GM23338 (cell line): ENCODE measurements around the gene PEX10.

Experiments
- EZH2 ChIP-seq: fragments of 200-600 bp; sonication (generic); IDR thresholded peaks from one replicate; pipeline ENCODE4 v1.8.0; 2017; ENCODE audit warnings: antibody characterized with exemption, mild to moderate bottlenecking, low read depth; ENCODE audit not compliant: unreplicated experiment
- EZH2phosphoT487 ChIP-seq: fragments of 200-600 bp; sonication (generic); IDR thresholded peaks from one replicate; pipeline ENCODE4 v1.8.1; 2018; ENCODE audit warnings: antibody characterized with exemption; ENCODE audit not compliant: unreplicated experiment
- POLR2AphosphoS5 ChIP-seq: IDR thresholded peaks from 2 replicates; pipeline ENCODE4 v1.6.1; 2016; ENCODE audit warnings: antibody characterized with exemption, low read depth
- ZNF114 ChIP-seq: fragments of 250-450 bp; sonication (Bioruptor Pico); IDR thresholded peaks from 2 replicates; pipeline ENCODE4 v1.5.0; 2020; ENCODE audit warnings: mild to moderate bottlenecking, moderate library complexity
- TF ChIP-seq, protein P1 (sequence below), 2 experiments: fragments of 200-600 bp in 1 of 2; sonication (generic) in 1 of 2; conservative IDR thresholded peaks; 2 replicates each; pipeline versions ENCODE4 v1.5.1 to v1.6.1; 2016 to 2017; ENCODE audit warnings: antibody characterized with exemption in 2 of 2, low read depth in 2 of 2, mild to moderate bottlenecking in 2 of 2, moderate library complexity in 1 of 2
- TF ChIP-seq, protein P2 (sequence below): IDR thresholded peaks from one replicate; pipeline ENCODE4 v1.6.1; 2018; ENCODE audit warnings: antibody characterized with exemption; ENCODE audit not compliant: unreplicated experiment
- TF ChIP-seq, protein P3 (sequence below): IDR thresholded peaks from 2 replicates; pipeline ENCODE4 v1.6.1; 2016; ENCODE audit warnings: antibody characterized with exemption

DNA sequence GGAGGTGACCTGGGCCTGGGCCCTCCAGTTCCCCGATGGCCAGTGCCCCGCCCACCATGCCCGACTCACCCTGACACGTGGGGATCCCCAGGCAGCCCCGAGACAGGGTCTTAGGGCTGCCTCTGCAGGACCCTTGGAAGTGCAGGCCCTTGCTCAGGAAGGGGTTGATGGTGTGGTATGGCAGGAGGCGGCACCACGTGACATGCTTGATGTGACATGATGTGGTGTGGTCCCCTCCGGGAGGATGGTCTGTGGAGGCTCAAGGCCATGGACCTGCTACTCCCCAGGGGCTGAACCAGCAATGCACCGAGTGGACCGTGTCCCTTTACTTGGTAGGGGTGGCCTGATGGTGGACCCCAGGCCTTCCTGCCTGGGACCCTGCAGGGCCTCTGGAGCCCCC is 41.9 kb upstream of the PEX10 start:
- TF ChIP-seq, protein P1, sequence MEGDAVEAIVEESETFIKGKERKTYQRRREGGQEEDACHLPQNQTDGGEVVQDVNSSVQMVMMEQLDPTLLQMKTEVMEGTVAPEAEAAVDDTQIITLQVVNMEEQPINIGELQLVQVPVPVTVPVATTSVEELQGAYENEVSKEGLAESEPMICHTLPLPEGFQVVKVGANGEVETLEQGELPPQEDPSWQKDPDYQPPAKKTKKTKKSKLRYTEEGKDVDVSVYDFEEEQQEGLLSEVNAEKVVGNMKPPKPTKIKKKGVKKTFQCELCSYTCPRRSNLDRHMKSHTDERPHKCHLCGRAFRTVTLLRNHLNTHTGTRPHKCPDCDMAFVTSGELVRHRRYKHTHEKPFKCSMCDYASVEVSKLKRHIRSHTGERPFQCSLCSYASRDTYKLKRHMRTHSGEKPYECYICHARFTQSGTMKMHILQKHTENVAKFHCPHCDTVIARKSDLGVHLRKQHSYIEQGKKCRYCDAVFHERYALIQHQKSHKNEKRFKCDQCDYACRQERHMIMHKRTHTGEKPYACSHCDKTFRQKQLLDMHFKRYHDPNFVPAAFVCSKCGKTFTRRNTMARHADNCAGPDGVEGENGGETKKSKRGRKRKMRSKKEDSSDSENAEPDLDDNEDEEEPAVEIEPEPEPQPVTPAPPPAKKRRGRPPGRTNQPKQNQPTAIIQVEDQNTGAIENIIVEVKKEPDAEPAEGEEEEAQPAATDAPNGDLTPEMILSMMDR (conservative IDR thresholded peaks at IDR 0.05; ENCODE audit: low read depth in 2 of 2), result no peak
- TF ChIP-seq POLR2AphosphoS5, result no peak
- TF ChIP-seq, protein P2, sequence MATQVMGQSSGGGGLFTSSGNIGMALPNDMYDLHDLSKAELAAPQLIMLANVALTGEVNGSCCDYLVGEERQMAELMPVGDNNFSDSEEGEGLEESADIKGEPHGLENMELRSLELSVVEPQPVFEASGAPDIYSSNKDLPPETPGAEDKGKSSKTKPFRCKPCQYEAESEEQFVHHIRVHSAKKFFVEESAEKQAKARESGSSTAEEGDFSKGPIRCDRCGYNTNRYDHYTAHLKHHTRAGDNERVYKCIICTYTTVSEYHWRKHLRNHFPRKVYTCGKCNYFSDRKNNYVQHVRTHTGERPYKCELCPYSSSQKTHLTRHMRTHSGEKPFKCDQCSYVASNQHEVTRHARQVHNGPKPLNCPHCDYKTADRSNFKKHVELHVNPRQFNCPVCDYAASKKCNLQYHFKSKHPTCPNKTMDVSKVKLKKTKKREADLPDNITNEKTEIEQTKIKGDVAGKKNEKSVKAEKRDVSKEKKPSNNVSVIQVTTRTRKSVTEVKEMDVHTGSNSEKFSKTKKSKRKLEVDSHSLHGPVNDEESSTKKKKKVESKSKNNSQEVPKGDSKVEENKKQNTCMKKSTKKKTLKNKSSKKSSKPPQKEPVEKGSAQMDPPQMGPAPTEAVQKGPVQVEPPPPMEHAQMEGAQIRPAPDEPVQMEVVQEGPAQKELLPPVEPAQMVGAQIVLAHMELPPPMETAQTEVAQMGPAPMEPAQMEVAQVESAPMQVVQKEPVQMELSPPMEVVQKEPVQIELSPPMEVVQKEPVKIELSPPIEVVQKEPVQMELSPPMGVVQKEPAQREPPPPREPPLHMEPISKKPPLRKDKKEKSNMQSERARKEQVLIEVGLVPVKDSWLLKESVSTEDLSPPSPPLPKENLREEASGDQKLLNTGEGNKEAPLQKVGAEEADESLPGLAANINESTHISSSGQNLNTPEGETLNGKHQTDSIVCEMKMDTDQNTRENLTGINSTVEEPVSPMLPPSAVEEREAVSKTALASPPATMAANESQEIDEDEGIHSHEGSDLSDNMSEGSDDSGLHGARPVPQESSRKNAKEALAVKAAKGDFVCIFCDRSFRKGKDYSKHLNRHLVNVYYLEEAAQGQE, result no peak
- no peak for TF ChIP-seq EZH2
- no peak for TF ChIP-seq EZH2phosphoT487
- TF ChIP-seq ZNF114 (CRISPR knock-in tag), result no peak
- TF ChIP-seq, protein P3, sequence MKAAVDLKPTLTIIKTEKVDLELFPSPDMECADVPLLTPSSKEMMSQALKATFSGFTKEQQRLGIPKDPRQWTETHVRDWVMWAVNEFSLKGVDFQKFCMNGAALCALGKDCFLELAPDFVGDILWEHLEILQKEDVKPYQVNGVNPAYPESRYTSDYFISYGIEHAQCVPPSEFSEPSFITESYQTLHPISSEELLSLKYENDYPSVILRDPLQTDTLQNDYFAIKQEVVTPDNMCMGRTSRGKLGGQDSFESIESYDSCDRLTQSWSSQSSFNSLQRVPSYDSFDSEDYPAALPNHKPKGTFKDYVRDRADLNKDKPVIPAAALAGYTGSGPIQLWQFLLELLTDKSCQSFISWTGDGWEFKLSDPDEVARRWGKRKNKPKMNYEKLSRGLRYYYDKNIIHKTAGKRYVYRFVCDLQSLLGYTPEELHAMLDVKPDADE, result no peak
